A549 (cell line): Measurements from ENCODE around the gene MAPKAP1. TPM values are rescaled to one million over a fixed set of nuclear protein-coding genes. Genes with fewer than 3 reads are reported as not detected.

Source experiments
- ATAC-seq, 2 experiments: fragments of 200-7000 bp in 1 of 2; fragments of >200 bp in 1 of 2; cut with Nextera tagmentation in 1 of 2; cut with Tn5 transposase in 1 of 2; 3 replicates each; pipeline versions ENCODE4 v1.8.0 to v1.9.1; 2018 to 2020; ENCODE audit warnings: mild to moderate bottlenecking in 1 of 2, moderate library complexity in 1 of 2
- CTCF ChIA-PET: fragments of 300-600 bp; sonication (Branson Sonifier 250); formaldehyde crosslinking; extraction: SDS; loops from one replicate; lab custom pipeline; 2021; ENCODE audit warnings: antibody characterized with exemption, inconsistent platforms; lab: Yijun Ruan, JAX
- POLR2A ChIA-PET: fragments of 350-600 bp; formaldehyde crosslinking; extraction: SDS; loops from one replicate; lab custom pipeline; 2021; ENCODE audit warnings: antibody characterized with exemption, inconsistent platforms; lab: Yijun Ruan, JAX
- DNase-seq, 2 experiments: peaks; one replicate each; pipeline versions ENCODE4 v3.0.0 to v3.0.0-alpha.2; 2011 to 2016; ENCODE audit warnings: low read depth in 1 of 2, low spot score in 1 of 2
- FAIRE-seq: peaks from 2 replicates; lab custom pipeline; 2011; peaks lifted over from hg19 to GRCh38; lab: Jason Lieb, UNC
- H3K27ac ChIP-seq, 2 experiments: fragments of >200 bp; sonication (Bioruptor Twin); formaldehyde crosslinking; 3 replicates each; pipeline ENCODE4 v1.5.1; 2016 to 2017
- H3K4me1 ChIP-seq: fragments of >200 bp; sonication (Bioruptor Twin); formaldehyde crosslinking; 3 replicates; pipeline ENCODE4 v1.6.1; 2016
- H3K4me2 ChIP-seq: fragments of >200 bp; sonication (Bioruptor Twin); formaldehyde crosslinking; 3 replicates; pipeline ENCODE4 v1.6.1; 2016
- H3K4me3 ChIP-seq: fragments of >200 bp; sonication (Bioruptor Twin); formaldehyde crosslinking; 3 replicates; pipeline ENCODE4 v1.5.1; 2016
- H3K9me3 ChIP-seq: fragments of >200 bp; sonication (Bioruptor Twin); formaldehyde crosslinking; 3 replicates; pipeline ENCODE4 v1.6.1; 2016
- CHD2 ChIP-seq: fragments of 150-350 bp; IDR thresholded peaks from 2 replicates; pipeline ENCODE4 v1.6.1; 2014; ENCODE audit warnings: low read length; ENCODE audit not compliant: partially characterized antibody
- CHD4 ChIP-seq: fragments of 200-600 bp; sonication (generic); IDR thresholded peaks from 2 replicates; pipeline ENCODE4 v1.6.1; 2016; ENCODE audit warnings: antibody characterized with exemption, mild to moderate bottlenecking, borderline replicate concordance
- EHMT2 ChIP-seq: fragments of 200-600 bp; sonication (generic); IDR thresholded peaks from 2 replicates; pipeline ENCODE4 v1.6.1; 2016; ENCODE audit warnings: antibody characterized with exemption, low read depth, mild to moderate bottlenecking, moderate library complexity
- ESRRA ChIP-seq: fragments of 150-350 bp; IDR thresholded peaks from 2 replicates; pipeline ENCODE4 v1.6.1; 2014; ENCODE audit warnings: mild to moderate bottlenecking, low read length, borderline replicate concordance
- GATA3 ChIP-seq: IDR thresholded peaks from 2 replicates; pipeline ENCODE4 v1.6.1; 2012; ENCODE audit warnings: borderline replicate concordance
- HOXB13 ChIP-seq: fragments of 250-450 bp; sonication (Bioruptor Pico); IDR thresholded peaks from 2 replicates; pipeline ENCODE4 v1.5.0; 2020; ENCODE audit warnings: low read depth, mild to moderate bottlenecking, moderate library complexity
- JUN ChIP-seq, 2 experiments: fragments of >200 bp; sonication (Bioruptor Twin); formaldehyde crosslinking; IDR thresholded peaks; 2 replicates in 1 of 2; 3 replicates in 1 of 2; pipeline ENCODE4 v1.6.1; 2016 to 2017
- KDM1A ChIP-seq: fragments of 200-600 bp; sonication (generic); IDR thresholded peaks from 2 replicates; pipeline ENCODE4 v1.6.1; 2016; ENCODE audit warnings: low read depth, mild to moderate bottlenecking
- KDM5A ChIP-seq: fragments of 200-600 bp; sonication (generic); IDR thresholded peaks from 2 replicates; pipeline ENCODE4 v1.6.1; 2016; ENCODE audit warnings: antibody characterized with exemption, mild to moderate bottlenecking
- MAFK ChIP-seq: fragments of 450-650 bp; IDR thresholded peaks from 2 replicates; pipeline ENCODE4 v1.6.1; 2014; ENCODE audit not compliant: partially characterized antibody
- NFE2L2 ChIP-seq: fragments of 150-350 bp; conservative IDR thresholded peaks from 2 replicates; pipeline ENCODE4 v1.6.1; 2014; ENCODE audit warnings: low read length
- NR3C1 ChIP-seq: fragments of >200 bp; sonication (Bioruptor Twin); formaldehyde crosslinking; IDR thresholded peaks from 3 replicates; pipeline ENCODE4 v1.6.1; 2017
- POLR2AphosphoS2 ChIP-seq: conservative IDR thresholded peaks from 2 replicates; pipeline ENCODE4 v1.6.1; 2012; ENCODE audit warnings: low read length, improper control_type of control experiment, inconsistent platforms
- RARB ChIP-seq: fragments of 250-450 bp; sonication (Bioruptor Pico); IDR thresholded peaks from 2 replicates; pipeline ENCODE4 v1.8.0; 2021; ENCODE audit warnings: mild to moderate bottlenecking, moderate library complexity
- ZFP36 ChIP-seq: fragments of 450-650 bp; IDR thresholded peaks from 2 replicates; pipeline ENCODE4 v1.6.1; 2014; ENCODE audit warnings: borderline replicate concordance; ENCODE audit not compliant: partially characterized antibody
- ZNF302 ChIP-seq: fragments of 250-450 bp; sonication (Bioruptor Pico); IDR thresholded peaks from 2 replicates; pipeline ENCODE4 v1.9.0; 2021; ENCODE audit warnings: inconsistent platforms, mild to moderate bottlenecking, moderate library complexity
- WGBS: methylation state at CpG from one replicate; pipeline ENCODE4 v1.1.6; 2017; ENCODE audit errors: missing lambda C conversion rate; 5-methylcytosine and 5-hydroxymethylcytosine counted together
- polyA plus RNA-seq, 4 experiments: library from polyadenylated mRNA; depleted of rRNA in 3 of 4; stranded (reverse); fragments of >200 nt; fragmentation: RNase III in 1 of 4; extraction: RNeasy Plus Mini Kit Qiagen cat#74134 plus additional on column Dnase treatment in 1 of 4; gene quantifications; 2 replicates in 3 of 4; 3 replicates in 1 of 4; pipeline ENCODE4 v1.2.3, GENCODE V29; 2011 to 2017
- TF ChIP-seq, protein P1 (sequence below): IDR thresholded peaks from 2 replicates; pipeline ENCODE4 v1.6.1; 2012
- TF ChIP-seq, protein P2 (sequence below): IDR thresholded peaks from 2 replicates; pipeline ENCODE4 v1.6.1; 2012
- TF ChIP-seq, protein P3 (sequence below): fragments of 250-450 bp; sonication (Bioruptor Pico); IDR thresholded peaks from 2 replicates; pipeline ENCODE4 v1.5.0; 2020; ENCODE audit warnings: low read depth, mild to moderate bottlenecking, moderate library complexity

Gene MAPKAP1
- polyA plus RNA-seq, 2 of the 4 experiments (the other 2 are of a cell fraction), result 49.9 to 119 TPM

DNA sequence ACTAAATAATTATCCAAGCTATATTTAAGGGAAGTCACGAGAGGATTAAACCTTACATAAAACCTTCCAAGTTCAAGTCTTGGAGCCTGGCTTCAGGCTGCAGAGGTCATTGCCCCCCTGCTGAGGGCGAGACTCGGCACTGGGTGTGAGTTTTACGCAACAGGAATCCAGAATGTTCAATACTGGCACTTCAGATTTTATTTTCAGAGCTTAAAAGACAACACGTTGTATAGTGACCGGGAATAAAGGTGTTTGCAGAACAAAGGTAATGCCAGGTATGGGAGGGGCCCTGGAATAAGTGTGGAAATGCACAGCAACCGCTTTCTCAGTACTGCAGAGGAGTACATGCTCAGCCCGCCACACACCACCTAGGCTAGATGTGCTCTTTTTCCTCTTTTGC, 238.4 kb downstream of the MAPKAP1 start:
- H3K9me3 ChIP-seq, result no peaks in the 10 kb centered on the region
- H3K4me2 ChIP-seq, result no peak overlapping the region
- FAIRE-seq (no peak), ATAC-seq (no peak), DNase-seq (no peak)
- no peak overlapping the region for H3K27ac ChIP-seq
- 93% methylated on average over 8 of the region's 8 CpGs for WGBS
- CTCF ChIA-PET, result interaction anchor here (1.0 to 1.2 kb wide), 2 partner anchors 61 to 157 kb away, joined by 3 read pairs; no protein-coding TSS in a partner anchor
- no peak for TF ChIP-seq CHD2
- TF ChIP-seq, protein P1, sequence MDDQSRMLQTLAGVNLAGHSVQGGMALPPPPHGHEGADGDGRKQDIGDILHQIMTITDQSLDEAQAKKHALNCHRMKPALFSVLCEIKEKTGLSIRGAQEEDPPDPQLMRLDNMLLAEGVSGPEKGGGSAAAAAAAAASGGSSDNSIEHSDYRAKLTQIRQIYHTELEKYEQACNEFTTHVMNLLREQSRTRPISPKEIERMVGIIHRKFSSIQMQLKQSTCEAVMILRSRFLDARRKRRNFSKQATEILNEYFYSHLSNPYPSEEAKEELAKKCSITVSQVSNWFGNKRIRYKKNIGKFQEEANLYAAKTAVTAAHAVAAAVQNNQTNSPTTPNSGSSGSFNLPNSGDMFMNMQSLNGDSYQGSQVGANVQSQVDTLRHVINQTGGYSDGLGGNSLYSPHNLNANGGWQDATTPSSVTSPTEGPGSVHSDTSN, result no peak
- TF ChIP-seq ZFP36, result no peak
- TF ChIP-seq ESRRA, result no peak
- no peak for TF ChIP-seq KDM1A
- TF ChIP-seq, protein P2, sequence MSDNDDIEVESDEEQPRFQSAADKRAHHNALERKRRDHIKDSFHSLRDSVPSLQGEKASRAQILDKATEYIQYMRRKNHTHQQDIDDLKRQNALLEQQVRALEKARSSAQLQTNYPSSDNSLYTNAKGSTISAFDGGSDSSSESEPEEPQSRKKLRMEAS, result no peak
- no peak for TF ChIP-seq POLR2AphosphoS2
- no peak for TF ChIP-seq NR3C1
- no peak for TF ChIP-seq NFE2L2
- no peak for TF ChIP-seq MAFK
- TF ChIP-seq GATA3, result no peak
- no peak for TF ChIP-seq RARB (CRISPR knock-in tag)
- no peak for TF ChIP-seq KDM5A
- TF ChIP-seq, all 56 proteins: peak for 0
- Histone ChIP-seq H3K4me1 (0 out of 3 replicates have a peak, but pooled peaks cover 5% of the 10 kb centered on the region), H3K4me3 (no peak overlapping the region)
- POLR2A ChIA-PET, result no interaction called here

DNA sequence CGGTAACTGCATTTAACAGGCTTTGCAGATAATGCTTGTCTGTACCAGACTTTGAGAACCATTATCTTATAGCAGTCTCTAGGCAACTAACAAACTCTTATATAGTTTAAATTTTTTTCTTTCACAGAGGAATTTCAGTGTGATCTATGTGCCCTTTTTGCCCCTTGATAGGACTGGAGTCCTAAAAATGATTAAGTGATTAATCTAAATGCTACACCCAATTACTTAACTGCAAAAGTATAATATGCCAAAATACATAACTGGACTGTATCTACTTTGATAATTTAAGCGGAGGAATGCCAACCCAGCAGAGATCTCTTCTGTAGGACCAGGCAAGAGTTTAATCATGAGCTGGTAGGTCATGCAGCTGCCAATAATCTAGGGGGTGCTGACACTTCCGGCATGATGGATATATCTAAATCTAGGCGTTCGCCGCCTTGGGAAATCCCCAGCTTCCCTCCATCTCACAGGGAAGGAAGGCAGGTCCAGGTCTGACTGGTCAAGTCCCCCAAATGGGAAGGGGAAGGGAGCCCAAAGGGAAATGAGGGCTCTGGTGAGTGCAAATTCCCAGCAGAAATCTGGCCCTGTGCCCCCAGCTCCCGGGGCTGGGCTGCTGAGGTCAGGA, 239.8 kb downstream of the MAPKAP1 start:
- CTCF ChIA-PET, result interaction anchor here (0.6 to 1.2 kb wide), 2 partner anchors 46 to 59 kb away, joined by 3 read pairs; no protein-coding TSS in a partner anchor
- H3K27ac ChIP-seq, result no peak overlapping the region
- no peaks in the 10 kb centered on the region for H3K4me1 ChIP-seq
- H3K4me2 ChIP-seq, result no peak overlapping the region
- POLR2A ChIA-PET, result no interaction called here
- DNase-seq, result no peak
- 93% methylated on average over 7 of the region's 7 CpGs for WGBS
- no peak overlapping the region for H3K4me3 ChIP-seq
- ATAC-seq, result no peak
- no peak for FAIRE-seq
- TF ChIP-seq CHD4 (no peak), EHMT2 (no peak), HOXB13 (no peak), ZNF302 (CRISPR knock-in tag) (no peak), JUN (IDR thresholded peaks at IDR 0.05) (no peak)
- TF ChIP-seq, protein P3, sequence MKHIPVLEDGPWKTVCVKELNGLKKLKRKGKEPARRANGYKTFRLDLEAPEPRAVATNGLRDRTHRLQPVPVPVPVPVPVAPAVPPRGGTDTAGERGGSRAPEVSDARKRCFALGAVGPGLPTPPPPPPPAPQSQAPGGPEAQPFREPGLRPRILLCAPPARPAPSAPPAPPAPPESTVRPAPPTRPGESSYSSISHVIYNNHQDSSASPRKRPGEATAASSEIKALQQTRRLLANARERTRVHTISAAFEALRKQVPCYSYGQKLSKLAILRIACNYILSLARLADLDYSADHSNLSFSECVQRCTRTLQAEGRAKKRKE (CRISPR knock-in tag), result no peak
- H3K9me3 ChIP-seq, result no peaks in the 10 kb centered on the region

DNA sequence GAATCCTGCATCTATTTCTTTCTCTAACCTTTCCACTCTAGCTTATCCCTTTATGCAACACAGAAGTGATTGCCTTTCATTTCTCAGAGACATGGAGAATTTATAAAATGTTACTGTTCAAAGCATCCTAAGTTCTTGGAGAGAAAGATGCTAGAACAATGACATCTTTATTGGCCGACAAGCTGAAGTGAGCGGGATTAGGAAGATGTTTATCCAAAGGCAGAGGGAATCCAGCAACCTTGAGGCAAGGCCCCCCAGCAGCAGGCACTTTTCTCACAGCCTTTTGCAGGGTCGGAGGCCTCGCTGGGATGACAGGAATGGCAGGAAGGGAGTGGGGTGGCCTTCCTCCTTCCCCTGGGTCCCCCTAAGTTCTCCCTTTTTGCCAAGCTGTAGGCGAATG, 240.6 kb downstream of the MAPKAP1 start:
- Histone ChIP-seq H3K27ac (no peak overlapping the region), H3K4me2 (no peak overlapping the region), H3K9me3 (no peaks in the 10 kb centered on the region), H3K4me3 (no peak overlapping the region)
- 89% methylated on average over 5 of the region's 5 CpGs for WGBS
- ChIA-PET CTCF (no interaction called here), POLR2A (no interaction called here)
- FAIRE-seq, result no peak
- no peak for TF ChIP-seq NR3C1
- TF ChIP-seq, protein P2, result no peak
- TF ChIP-seq, all 56 proteins: peak for 0
- no peak for DNase-seq
- no peak for ATAC-seq
- no peaks in the 10 kb centered on the region for H3K4me1 ChIP-seq
